ENCODE results near the gene CHPF.

The CHPF gene

GRCh38 chr2:219493086-219493485, 50.5 kb downstream of the CHPF start:
- no peak for DNase-seq

GRCh38 chr2:219492575-219492974, 51.0 kb downstream of the CHPF start:
- no peak for DNase-seq

- DNase-seq: no peak
Measured at GRCh38 chr2:219491278-219491963, 52.2 kb downstream of the CHPF start.

- no peak for DNase-seq
Measured at GRCh38 chr2:219490600-219491130, 52.9 kb downstream of the CHPF start.

- no peak for DNase-seq
Measured at GRCh38 chr2:219490186-219490585, 53.4 kb downstream of the CHPF start.

- no peak for DNase-seq
Measured at GRCh38 chr2:219489315-219489714, 54.3 kb downstream of the CHPF start.
